IMR-90 (cell line): ENCODE results near the gene ZNF398. TPM values are rescaled to one million over a fixed set of nuclear protein-coding genes. Genes with fewer than 3 reads are reported as not detected.

ENCODE experiments used
- ATAC-seq: fragments of 200-7000 bp; cut with Tn5 transposase; 2 replicates; pipeline ENCODE4 v1.9.1; 2020; ENCODE audit warnings: low read depth, mild to moderate bottlenecking, moderate library complexity
- BruUV-seq: library from RNA; stranded (reverse); fragments of 400-500 nt; replicated peaks from 2 replicates; lab custom pipeline; 2021; lab: Mats Ljungman, UMichigan
- CTCF ChIA-PET: fragments of 300-600 bp; formaldehyde crosslinking; extraction: SDS; loops from one replicate; lab custom pipeline; 2021; ENCODE audit warnings: antibody characterized with exemption; lab: Yijun Ruan, JAX
- POLR2A ChIA-PET: fragments of 300-600 bp; sonication (Branson Sonifier 250); formaldehyde crosslinking; loops from one replicate; lab custom pipeline; 2022; ENCODE audit warnings: antibody characterized with exemption; ENCODE audit not compliant: unreplicated experiment; lab: Charles Lee
- DNase-seq: peaks from one replicate; pipeline ENCODE4 v3.0.0; 2013
- H2AFZ ChIP-seq: replicated peaks from 2 replicates; pipeline ENCODE3; 2013; ENCODE audit warnings: low read length, mild to moderate bottlenecking; ENCODE audit not compliant: poor library complexity
- H2AK5ac ChIP-seq: 2 replicates; pipeline ENCODE4 v1.6.1; 2013; ENCODE audit warnings: low read depth, low read length, inconsistent platforms
- H2AK9ac ChIP-seq: replicated peaks from 2 replicates; pipeline ENCODE3; 2013; ENCODE audit warnings: mild to moderate bottlenecking, low read depth, low read length, moderate library complexity; ENCODE audit not compliant: poor library complexity
- H2BK120ac ChIP-seq: 2 replicates; pipeline ENCODE4 v1.6.1; 2013; ENCODE audit warnings: low read depth, low read length, inconsistent platforms
- H2BK15ac ChIP-seq: 3 replicates; pipeline ENCODE4 v1.6.1; 2013; ENCODE audit warnings: low read depth, low read length, inconsistent platforms
- H2BK20ac ChIP-seq: 2 replicates; pipeline ENCODE4 v1.6.1; 2013; ENCODE audit warnings: low read depth, mild to moderate bottlenecking, inconsistent platforms, low read length, moderate library complexity
- H2BK5ac ChIP-seq: 2 replicates; pipeline ENCODE4 v1.6.1; 2013; ENCODE audit warnings: mild to moderate bottlenecking, low read depth, low read length, inconsistent platforms; ENCODE audit not compliant: poor library complexity, severe bottlenecking
- H3K14ac ChIP-seq: replicated peaks from 2 replicates; pipeline ENCODE4 v1.6.1; 2013; ENCODE audit warnings: low read depth, low read length, inconsistent platforms
- H3K18ac ChIP-seq: 2 replicates; pipeline ENCODE4 v1.6.1; 2013; ENCODE audit warnings: low read depth, low read length, control low read depth
- H3K23ac ChIP-seq: 2 replicates; pipeline ENCODE4 v1.6.1; 2013; ENCODE audit warnings: low read depth, low read length, inconsistent platforms
- H3K27ac ChIP-seq: 2 replicates; pipeline ENCODE4 v1.5.1; 2013; ENCODE audit warnings: mild to moderate bottlenecking, control low read depth, low read length; ENCODE audit not compliant: insufficient read depth
- H3K27me3 ChIP-seq: 2 replicates; pipeline ENCODE4 v1.6.1; 2013; ENCODE audit warnings: low read length; ENCODE audit not compliant: control insufficient read depth, insufficient read depth
- H3K36me3 ChIP-seq: 2 replicates; pipeline ENCODE4 v1.6.1; 2013; ENCODE audit warnings: low read length, mixed read lengths; ENCODE audit not compliant: control insufficient read depth, insufficient read depth
- H3K4ac ChIP-seq: 2 replicates; pipeline ENCODE4 v1.6.1; 2013; ENCODE audit warnings: low read depth, low read length, inconsistent platforms
- H3K4me1 ChIP-seq: 2 replicates; pipeline ENCODE4 v1.6.1; 2013; ENCODE audit warnings: low read length, mixed read lengths; ENCODE audit not compliant: control insufficient read depth, insufficient read depth
- H3K4me2 ChIP-seq: 2 replicates; pipeline ENCODE4 v1.6.1; 2013; ENCODE audit warnings: low read depth, mild to moderate bottlenecking, control low read depth, low read length, moderate library complexity
- H3K4me3 ChIP-seq: 2 replicates; pipeline ENCODE4 v1.5.1; 2013; ENCODE audit warnings: low read depth, mild to moderate bottlenecking, control low read depth, low read length, moderate library complexity; ENCODE audit not compliant: insufficient read depth
- H3K56ac ChIP-seq: 2 replicates; pipeline ENCODE4 v1.6.1; 2013; ENCODE audit warnings: low read length, inconsistent platforms; ENCODE audit not compliant: insufficient read depth; ENCODE audit errors: extremely low read depth
- H3K79me1 ChIP-seq, 2 experiments: 2 replicates each; pipeline ENCODE4 v1.6.1; 2013; ENCODE audit warnings: low read length in 2 of 2, inconsistent platforms in 1 of 2, low read depth in 1 of 2
- H3K9ac ChIP-seq: 2 replicates; pipeline ENCODE4 v1.6.1; 2013; ENCODE audit warnings: low read depth, low read length, control low read depth
- H3K9me1 ChIP-seq: 2 replicates; pipeline ENCODE4 v1.6.1; 2013; ENCODE audit warnings: low read length, inconsistent platforms; ENCODE audit not compliant: insufficient read depth
- H3K9me3 ChIP-seq: 2 replicates; pipeline ENCODE4 v1.6.1; 2013; ENCODE audit warnings: low read length; ENCODE audit not compliant: control insufficient read depth, insufficient read depth
- H4K20me1 ChIP-seq: 2 replicates; pipeline ENCODE4 v1.6.1; 2013; ENCODE audit warnings: low read length, inconsistent platforms; ENCODE audit not compliant: insufficient read depth
- H4K5ac ChIP-seq: 2 replicates; pipeline ENCODE4 v1.6.1; 2013; ENCODE audit warnings: mild to moderate bottlenecking, low read depth, low read length, control low read depth
- H4K8ac ChIP-seq, 2 experiments: 2 replicates each; pipeline ENCODE4 v1.6.1; 2013; ENCODE audit warnings: low read depth in 2 of 2, low read length in 2 of 2, control low read depth in 1 of 2, inconsistent platforms in 1 of 2
- H4K91ac ChIP-seq: 2 replicates; pipeline ENCODE4 v1.6.1; 2013; ENCODE audit warnings: low read depth, low read length, inconsistent platforms; ENCODE audit not compliant: insufficient read depth
- BHLHE40 ChIP-seq: fragments of 150-350 bp; IDR thresholded peaks from 2 replicates; pipeline ENCODE4 v1.6.1; 2016; ENCODE audit warnings: mild to moderate bottlenecking, low read depth, low read length
- CHD1 ChIP-seq: IDR thresholded peaks from 2 replicates; pipeline ENCODE4 v1.6.1; 2012; ENCODE audit warnings: low read depth, low read length, improper control_type of control experiment
- MAFK ChIP-seq: IDR thresholded peaks from 2 replicates; pipeline ENCODE4 v1.6.1; 2012; ENCODE audit warnings: low read depth, low read length, improper control_type of control experiment
- MXI1 ChIP-seq: IDR thresholded peaks from 2 replicates; pipeline ENCODE4 v1.6.1; 2012; ENCODE audit warnings: low read depth, mild to moderate bottlenecking, low read length, moderate library complexity, borderline replicate concordance
- NFE2L2 ChIP-seq: fragments of 150-350 bp; IDR thresholded peaks from 2 replicates; pipeline ENCODE4 v1.6.1; 2016; ENCODE audit warnings: low read depth, mild to moderate bottlenecking, low read length
- POLR2A ChIP-seq: IDR thresholded peaks from 2 replicates; pipeline ENCODE4 v1.6.1; 2012; ENCODE audit warnings: mild to moderate bottlenecking, low read depth, low read length
- RAD21 ChIP-seq: IDR thresholded peaks from 2 replicates; pipeline ENCODE4 v1.6.1; 2012; ENCODE audit warnings: low read length, improper control_type of control experiment
- RFX5 ChIP-seq: IDR thresholded peaks from 2 replicates; pipeline ENCODE4 v1.8.0; 2012; ENCODE audit warnings: low read depth, mild to moderate bottlenecking, low read length, moderate library complexity
- WGBS, 2 experiments: methylation state at CpG; one replicate each; pipeline versions ENCODE4 v1.1.5 to v1.1.7; 2013; ENCODE audit warnings: missing lambda C conversion rate in 2 of 2; ENCODE audit not compliant: insufficient read length in 1 of 2; ENCODE audit errors: extremely low coverage in 2 of 2; 5-methylcytosine and 5-hydroxymethylcytosine counted together
- dilution Hi-C: fragments of 300-500 bp; cut with HindIII; formaldehyde crosslinking; loops from one replicate; pipeline ENCODE4 v1.14.3; 2018; ENCODE audit warnings: low sequenced_read_pairs; ENCODE audit not compliant: unreplicated experiment
- in situ Hi-C: fragments of 300-500 bp; cut with MboI; formaldehyde crosslinking; loops from 3 replicates; pipeline ENCODE4 v1.14.3; 2019; ENCODE audit warnings: low sequenced_read_pairs, inconsistent platforms, mixed read lengths
- intact Hi-C: fragments of 100-400 bp; cut with micrococcal nuclease; formaldehyde crosslinking; loops from 2 replicates; pipeline ENCODE4 v1.10.0; 2022
- polyA plus RNA-seq, 3 experiments: library from polyadenylated mRNA; depleted of rRNA; stranded (reverse); fragments of >200 nt; gene quantifications; 2 replicates each; pipeline ENCODE4 v1.2.3, GENCODE V29; 2012; ENCODE audit warnings: low replicate concordance in 1 of 3
- total RNA-seq: library from RNA; depleted of rRNA; stranded (reverse); fragments of >200 nt; gene quantifications from 2 replicates; pipeline ENCODE4 v1.2.3, GENCODE V29; 2012

ZNF398 gene
- total and polyA plus RNA-seq, 2 of the 4 experiments (the other 2 are of a cell fraction): 5.7 to 7.9 TPM

- no peak overlapping the region for H3K27ac ChIP-seq
- H2AK5ac ChIP-seq: no peak overlapping the region
- dilution Hi-C loops: no loop called here
- H3K4ac ChIP-seq: no peak overlapping the region
- H3K4me1 ChIP-seq: no peaks in the 10 kb centered on the region
- peaks cover 14 to 36% of the 10 kb centered on the region in 2 experiments for H3K79me1 ChIP-seq
- no peak overlapping the region for H3K14ac ChIP-seq
- H3K4me3 ChIP-seq: no peak overlapping the region
- H3K56ac ChIP-seq: no peak overlapping the region
- H2BK5ac ChIP-seq: no peak overlapping the region
- H4K5ac ChIP-seq: no peak overlapping the region
- H3K9ac ChIP-seq: no peak overlapping the region
- WGBS, 2 experiments: 100% methylated on average over 1 of the region's 11 CpGs; no CpG with 5 or more reads in 1 of the 2 experiments
- no peaks in the 10 kb centered on the region for H3K9me3 ChIP-seq
- BruUV-seq: no TSS peak
- H4K20me1 ChIP-seq: no peaks in the 10 kb centered on the region; the same call in 1 of the 2 replicates
- no peak overlapping the region for H2BK120ac ChIP-seq
- H4K91ac ChIP-seq: no peak overlapping the region
- H3K9me1 ChIP-seq: peaks cover 9% of the 10 kb centered on the region; the same call in 1 of the 2 replicates
- no peak overlapping the region for H3K18ac ChIP-seq
- in situ Hi-C loops: no loop called here
- DNase-seq (no peak), ATAC-seq (no peak)
- no peaks in the 10 kb centered on the region for H3K27me3 ChIP-seq
- POLR2A ChIA-PET: no interaction called here
- H2BK15ac ChIP-seq: no peak overlapping the region
- H4K8ac ChIP-seq: no peak overlapping the region
- CTCF ChIA-PET: no interaction called here
- no peak overlapping the region for H2AK9ac ChIP-seq
- TF ChIP-seq POLR2A (no peak), NFE2L2 (no peak), RFX5 (no peak), MAFK (no peak), BHLHE40 (no peak), CHD1 (no peak), MXI1 (no peak), RAD21 (no peak)
- H2AFZ ChIP-seq: no peak overlapping the region
- H3K23ac ChIP-seq: no peak overlapping the region
- intact Hi-C loops: no loop called here
- no peak overlapping the region for H3K4me2 ChIP-seq
- H3K36me3 ChIP-seq: peaks cover 77% of the 10 kb centered on the region
- no peak overlapping the region for H2BK20ac ChIP-seq
These were observed 63.3 kb downstream of the ZNF398 start for GRCh38 chr7:149210551-149210950.
